GM08714 (cell line): ENCODE results near the gene S100A11.

Experiments
- H3K4me3 ChIP-seq: fragments of 200-500 bp; sonication (Bioruptor generic); 2 replicates; pipeline ENCODE4 v1.5.1; 2014; ENCODE audit warnings: mild to moderate bottlenecking, low read length, inconsistent platforms
- ZNF274 ChIP-seq: IDR thresholded peaks from 2 replicates; pipeline ENCODE4 v1.6.1; 2012; ENCODE audit warnings: mild to moderate bottlenecking, low read depth, low read length

The S100A11 gene

GRCh38 chr1:152026895-152027294 is 9.9 kb downstream of the S100A11 start:
- TF ChIP-seq ZNF274, result no peak
- H3K4me3 ChIP-seq, result no peak overlapping the region

DNA sequence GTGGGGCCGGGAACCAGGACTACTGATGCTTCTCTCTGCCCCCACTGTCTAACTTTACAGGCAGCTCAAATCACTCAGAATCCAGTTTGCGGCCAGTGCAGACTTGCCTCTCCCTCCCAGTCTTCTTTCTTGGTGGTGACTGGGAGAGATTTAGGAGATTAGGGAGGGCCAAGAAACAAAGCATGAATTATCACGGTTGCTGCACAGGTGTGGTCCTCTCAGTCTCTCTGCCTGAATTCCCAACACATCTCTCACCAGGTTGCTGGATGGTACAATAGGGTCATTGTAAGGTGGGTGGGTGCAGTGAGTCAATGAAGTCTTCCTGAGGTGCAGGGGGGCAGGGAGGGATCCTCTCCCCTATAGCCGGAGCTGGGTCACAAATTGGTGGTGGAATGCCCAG is 12.6 kb downstream of the S100A11 start:
- TF ChIP-seq ZNF274, result no peak
- H3K4me3 ChIP-seq, result no peak overlapping the region

DNA sequence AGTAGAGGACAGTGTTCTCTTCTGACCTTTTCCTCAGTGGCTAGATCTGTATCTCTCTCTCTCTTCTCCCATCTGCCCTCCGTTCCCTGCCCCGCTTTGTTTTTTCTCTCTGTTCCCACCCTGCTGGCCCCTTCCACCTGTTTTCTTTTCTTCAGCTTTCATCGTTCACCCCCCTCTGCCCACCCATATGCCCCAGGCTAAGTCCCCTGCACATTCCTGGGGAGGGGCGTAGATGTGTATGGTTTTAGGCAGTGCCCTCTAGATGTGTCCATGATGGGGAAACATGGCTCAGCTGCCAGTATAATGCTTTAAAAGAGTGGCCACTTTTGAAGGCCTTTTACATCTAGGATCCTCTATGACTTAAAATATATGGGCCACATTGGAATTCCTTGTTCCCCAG is 13.6 kb downstream of the S100A11 start:
- no peak for TF ChIP-seq ZNF274
- no peak overlapping the region for H3K4me3 ChIP-seq

GRCh38 chr1:152022474-152022873 is 14.3 kb downstream of the S100A11 start:
- no peak overlapping the region for H3K4me3 ChIP-seq
- no peak for TF ChIP-seq ZNF274

- no peak overlapping the region for H3K4me3 ChIP-seq
- no peak for TF ChIP-seq ZNF274
Measured at GRCh38 chr1:152021569-152021968, 15.2 kb downstream of the S100A11 start.

- TF ChIP-seq ZNF274, result no peak
- no peak overlapping the region for H3K4me3 ChIP-seq
Measured at GRCh38 chr1:152020849-152021248, 16.0 kb downstream of the S100A11 start.

GRCh38 chr1:152018537-152018936 is 18.3 kb downstream of the S100A11 start:
- no peak overlapping the region for H3K4me3 ChIP-seq
- no peak for TF ChIP-seq ZNF274

GRCh38 chr1:152015766-152016165 is 21.0 kb downstream of the S100A11 start:
- H3K4me3 ChIP-seq, result no peak overlapping the region
- no peak for TF ChIP-seq ZNF274

- no peak overlapping the region for H3K4me3 ChIP-seq
- no peak for TF ChIP-seq ZNF274
Measured at GRCh38 chr1:152014943-152015342, 21.9 kb downstream of the S100A11 start.

DNA sequence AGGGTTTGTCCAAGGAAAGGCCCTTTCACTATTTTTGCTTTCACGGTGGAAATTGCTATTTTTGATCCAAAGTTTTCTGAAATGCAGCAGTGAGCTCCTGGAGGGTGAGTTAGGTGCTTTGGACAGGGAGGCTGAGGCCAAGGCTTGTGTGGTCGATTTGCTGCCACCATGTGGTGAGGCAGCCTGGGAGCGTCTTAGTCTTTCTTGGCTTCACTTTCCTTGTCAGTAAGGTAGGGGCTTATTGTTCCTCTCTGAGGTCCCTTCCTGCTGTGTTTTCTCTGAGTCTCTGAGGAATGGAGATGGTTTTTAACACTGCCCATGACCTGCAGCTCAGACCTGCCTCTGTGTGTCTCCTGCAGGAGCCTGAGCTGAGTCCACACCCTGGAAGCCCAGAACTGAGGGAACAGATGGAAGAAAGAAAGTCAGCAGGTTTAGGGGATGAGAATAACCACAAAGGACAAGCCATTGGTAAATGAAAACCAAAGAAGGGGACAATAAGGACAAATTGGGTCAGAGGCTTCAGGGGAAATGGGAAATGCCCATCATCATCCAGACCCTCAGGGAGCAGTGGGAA is 23.1 kb downstream of the S100A11 start:
- H3K4me3 ChIP-seq, result no peak overlapping the region
- TF ChIP-seq ZNF274, result no peak

GRCh38 chr1:152009691-152010090 is 27.1 kb downstream of the S100A11 start:
- no peak for TF ChIP-seq ZNF274
- no peak overlapping the region for H3K4me3 ChIP-seq

DNA sequence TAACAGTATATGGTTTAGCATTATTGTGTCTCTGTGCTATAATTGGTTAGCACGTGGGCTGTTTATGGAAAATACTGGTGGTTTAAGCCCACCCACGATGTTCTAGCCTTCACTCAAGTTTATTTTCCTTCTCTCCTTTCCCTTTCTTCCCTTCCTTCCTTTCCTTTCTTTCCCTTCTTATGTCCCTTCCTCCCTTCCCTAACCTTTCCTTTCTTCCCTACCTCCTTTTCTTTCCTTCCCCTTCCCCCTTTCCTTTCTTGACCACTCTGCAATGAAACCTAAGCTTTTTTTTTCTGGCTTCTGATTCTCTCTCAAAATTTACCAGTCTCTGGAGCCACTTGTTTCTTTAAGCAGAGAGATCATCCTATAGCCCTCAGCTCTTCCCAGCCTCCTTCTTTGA is 29.8 kb downstream of the S100A11 start:
- no peak for TF ChIP-seq ZNF274
- no peak overlapping the region for H3K4me3 ChIP-seq

- TF ChIP-seq ZNF274, result no peak
- H3K4me3 ChIP-seq, result no peak overlapping the region
Measured at GRCh38 chr1:152005360-152005912, 31.4 kb downstream of the S100A11 start.

DNA sequence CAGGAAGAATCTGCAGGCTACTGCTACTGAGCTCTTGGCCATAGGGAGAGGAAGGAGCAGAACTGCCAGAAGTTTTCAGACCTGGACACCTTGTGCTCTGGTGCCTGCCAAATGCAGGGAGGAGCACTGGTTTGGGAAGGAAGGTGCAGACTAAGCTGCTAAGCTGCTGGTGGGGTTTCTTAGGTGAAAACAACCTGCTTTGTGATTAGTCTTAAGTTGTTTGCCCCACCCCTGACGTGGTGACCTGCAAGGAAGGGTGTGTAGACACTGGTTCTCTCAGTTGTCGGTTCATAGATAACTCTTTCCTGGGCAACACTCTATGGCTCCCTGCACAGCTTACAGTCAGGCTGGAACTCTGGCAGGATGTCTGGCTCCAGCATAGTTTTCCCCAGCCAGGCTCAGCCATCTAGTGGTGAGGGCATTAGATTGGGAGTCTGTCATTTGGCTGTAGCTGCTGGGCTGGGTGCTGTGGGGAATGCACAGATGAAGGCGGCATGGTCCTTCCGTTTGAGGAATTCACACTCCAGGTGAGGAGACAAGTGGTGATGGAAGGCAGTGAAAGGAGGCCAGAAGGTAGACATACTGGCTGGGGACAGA is 32.9 kb downstream of the S100A11 start:
- no peak for TF ChIP-seq ZNF274
- H3K4me3 ChIP-seq, result no peak overlapping the region

- no peak overlapping the region for H3K4me3 ChIP-seq
- TF ChIP-seq ZNF274, result no peak
Measured at GRCh38 chr1:152002960-152003359, 33.8 kb downstream of the S100A11 start.
